Retinal pigment epithelial cell (primary cell): Measurements from ENCODE around the gene MKNK2.

ENCODE experiments used
- DNase-seq: peaks from one replicate; pipeline ENCODE4 v3.0.0-alpha.2; 2010; ENCODE audit warnings: low read depth
- H3K4me3 ChIP-seq: 2 replicates; pipeline ENCODE4 v1.5.1; 2011; ENCODE audit warnings: mild to moderate bottlenecking, low read length, control low read depth, moderate library complexity
- CTCF ChIP-seq: conservative IDR thresholded peaks from 2 replicates; pipeline ENCODE4 v1.5.1; 2011; ENCODE audit warnings: low read depth, low read length, control low read depth, inconsistent platforms

The MKNK2 gene

GRCh38 chr19:2077833-2078619, 27.0 kb upstream of the MKNK2 start:
- DNase-seq: no peak
- no peak overlapping the region for H3K4me3 ChIP-seq
- TF ChIP-seq CTCF: no peak

GRCh38 chr19:2077398-2077797, 26.4 kb upstream of the MKNK2 start:
- no peak overlapping the region for H3K4me3 ChIP-seq
- TF ChIP-seq CTCF: no peak
- DNase-seq: no peak

GRCh38 chr19:2076526-2076944, 25.5 kb upstream of the MKNK2 start:
- TF ChIP-seq CTCF: no peak

GRCh38 chr19:2072757-2073551, 21.9 kb upstream of the MKNK2 start:
- no peak overlapping the region for H3K4me3 ChIP-seq
- no peak for DNase-seq
- no peak for TF ChIP-seq CTCF

More at GRCh38 chr19:2076526-2076944, 25.5 kb upstream of the MKNK2 start:
- no peak overlapping the region for H3K4me3 ChIP-seq
- DNase-seq: no peak

GRCh38 chr19:2070986-2071673, 20.1 kb upstream of the MKNK2 start:
- no peak for TF ChIP-seq CTCF
- no peak overlapping the region for H3K4me3 ChIP-seq
- no peak for DNase-seq

GRCh38 chr19:2070436-2070827, 19.4 kb upstream of the MKNK2 start:
- no peak for TF ChIP-seq CTCF

More at GRCh38 chr19:2070436-2070827, 19.4 kb upstream of the MKNK2 start:
- H3K4me3 ChIP-seq: no peak overlapping the region
- no peak for DNase-seq
